Transverse colon (tissue), 3 donors: Measurements from ENCODE around the gene WNT11.

Experiments used
- POLR2A ChIP-seq: fragments of 450-650 bp; IDR thresholded peaks from one replicate; pipeline ENCODE4 v1.6.1; 2016; ENCODE audit warnings: antibody characterized with exemption, mild to moderate bottlenecking, moderate library complexity
- TF ChIP-seq, protein P1 (sequence below), 5 experiments: fragments of 200-600 bp in 3 of 5; fragments of 450-650 bp in 2 of 5; sonication (generic) in 3 of 5; IDR thresholded peaks; 1 replicate in 2 of 5; 2 replicates in 3 of 5; pipeline ENCODE4 v1.5.1; 2016 to 2017; ENCODE audit warnings: antibody characterized with exemption in 5 of 5, inconsistent platforms in 3 of 5, mild to moderate bottlenecking in 2 of 5, moderate library complexity in 1 of 5

- TF ChIP-seq, protein P1, sequence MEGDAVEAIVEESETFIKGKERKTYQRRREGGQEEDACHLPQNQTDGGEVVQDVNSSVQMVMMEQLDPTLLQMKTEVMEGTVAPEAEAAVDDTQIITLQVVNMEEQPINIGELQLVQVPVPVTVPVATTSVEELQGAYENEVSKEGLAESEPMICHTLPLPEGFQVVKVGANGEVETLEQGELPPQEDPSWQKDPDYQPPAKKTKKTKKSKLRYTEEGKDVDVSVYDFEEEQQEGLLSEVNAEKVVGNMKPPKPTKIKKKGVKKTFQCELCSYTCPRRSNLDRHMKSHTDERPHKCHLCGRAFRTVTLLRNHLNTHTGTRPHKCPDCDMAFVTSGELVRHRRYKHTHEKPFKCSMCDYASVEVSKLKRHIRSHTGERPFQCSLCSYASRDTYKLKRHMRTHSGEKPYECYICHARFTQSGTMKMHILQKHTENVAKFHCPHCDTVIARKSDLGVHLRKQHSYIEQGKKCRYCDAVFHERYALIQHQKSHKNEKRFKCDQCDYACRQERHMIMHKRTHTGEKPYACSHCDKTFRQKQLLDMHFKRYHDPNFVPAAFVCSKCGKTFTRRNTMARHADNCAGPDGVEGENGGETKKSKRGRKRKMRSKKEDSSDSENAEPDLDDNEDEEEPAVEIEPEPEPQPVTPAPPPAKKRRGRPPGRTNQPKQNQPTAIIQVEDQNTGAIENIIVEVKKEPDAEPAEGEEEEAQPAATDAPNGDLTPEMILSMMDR (IDR thresholded peaks at IDR 0.05): no peak
- no peak for TF ChIP-seq POLR2A
Measured at GRCh38 chr11:76200006-76200940, 6.0 kb downstream of the WNT11 start.
